HG02678 (cell line): Measurements from ENCODE around the gene MND1.

Experiments used
- ATAC-seq: cut with Tn5 transposase; IDR thresholded peaks from one replicate; pipeline ENCODE4 v1.9.1; 2021; ENCODE audit warnings: mild to moderate bottlenecking, moderate library complexity; ENCODE audit not compliant: unreplicated experiment

The MND1 gene

DNA sequence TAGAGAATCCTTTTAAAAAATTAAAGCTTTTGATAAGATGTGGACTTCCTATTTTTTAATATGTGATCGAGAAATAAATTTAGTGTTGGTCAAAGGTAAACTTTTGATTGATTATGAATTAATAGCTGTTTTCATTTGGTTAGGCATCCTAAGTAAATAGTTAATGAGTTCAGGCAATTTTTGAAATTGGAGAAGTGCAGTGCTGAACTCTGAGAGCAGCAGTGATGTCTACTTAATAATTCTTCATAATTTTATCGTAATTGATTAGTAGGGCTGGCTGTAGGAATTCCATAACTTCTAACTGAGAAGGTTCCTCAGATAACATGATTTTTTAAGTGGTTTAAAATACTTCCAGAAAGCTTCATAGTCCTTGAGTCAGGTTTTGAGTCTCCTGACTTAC lies 1.5 kb downstream of the MND1 start:
- ATAC-seq = no peak

DNA sequence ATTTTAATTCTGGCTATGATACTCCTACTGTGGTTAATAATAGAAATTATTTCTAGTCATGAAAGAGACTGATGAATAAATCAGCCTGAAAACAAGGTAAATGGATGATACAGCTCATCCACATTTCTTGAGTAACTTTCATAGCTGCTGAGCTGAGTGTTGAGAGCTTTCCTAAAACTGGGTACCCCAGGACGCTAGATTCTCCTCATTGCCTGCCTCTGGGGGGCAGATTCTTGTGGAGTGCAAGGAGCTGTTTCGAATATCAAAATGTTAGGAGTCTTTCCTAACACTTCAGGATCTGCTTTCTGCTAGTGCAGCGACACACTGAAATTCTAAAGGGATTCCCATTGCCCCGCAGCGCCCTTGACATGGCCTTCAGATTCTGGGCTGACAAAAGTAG lies 2.1 kb downstream of the MND1 start:
- ATAC-seq = no peak

DNA sequence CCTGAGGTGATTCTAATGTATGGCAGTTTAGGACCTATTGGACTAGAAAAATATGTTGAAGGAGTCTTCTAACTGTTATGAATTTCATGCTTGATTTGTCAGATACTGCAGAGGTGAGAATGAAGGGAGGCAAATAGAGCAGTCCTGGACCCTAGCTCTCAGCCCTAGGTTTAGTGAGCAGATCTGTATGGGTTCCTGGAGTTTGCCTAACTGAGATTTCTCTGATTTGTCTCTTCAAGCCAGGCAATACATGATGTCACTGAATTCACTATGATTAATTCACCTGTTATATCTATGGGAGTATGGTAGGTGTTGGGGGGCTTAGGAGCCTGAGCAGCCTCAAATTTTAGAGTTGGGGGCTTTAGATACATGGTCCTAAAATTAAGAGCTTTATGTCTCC lies 2.6 kb downstream of the MND1 start:
- ATAC-seq = no peak

DNA sequence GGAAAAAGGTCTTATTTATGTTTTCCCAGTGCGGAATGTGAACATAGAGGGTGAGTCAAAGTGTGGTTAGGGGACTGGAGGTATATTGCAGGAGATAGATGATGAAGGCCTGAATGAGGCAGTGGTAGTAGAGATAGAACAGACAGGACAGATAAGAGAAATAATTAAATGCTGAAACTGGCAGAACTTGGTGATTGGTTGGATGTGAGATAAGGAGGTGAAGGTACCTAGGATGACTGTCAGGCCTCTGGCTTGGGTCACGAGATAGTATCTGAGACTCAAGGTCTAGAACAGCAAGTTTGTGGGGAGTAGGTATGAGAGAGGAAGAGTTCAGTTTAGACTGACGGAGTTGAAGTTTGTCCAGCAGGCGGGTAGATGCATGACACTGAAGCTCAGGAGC lies 3.5 kb downstream of the MND1 start:
- no peak for ATAC-seq

DNA sequence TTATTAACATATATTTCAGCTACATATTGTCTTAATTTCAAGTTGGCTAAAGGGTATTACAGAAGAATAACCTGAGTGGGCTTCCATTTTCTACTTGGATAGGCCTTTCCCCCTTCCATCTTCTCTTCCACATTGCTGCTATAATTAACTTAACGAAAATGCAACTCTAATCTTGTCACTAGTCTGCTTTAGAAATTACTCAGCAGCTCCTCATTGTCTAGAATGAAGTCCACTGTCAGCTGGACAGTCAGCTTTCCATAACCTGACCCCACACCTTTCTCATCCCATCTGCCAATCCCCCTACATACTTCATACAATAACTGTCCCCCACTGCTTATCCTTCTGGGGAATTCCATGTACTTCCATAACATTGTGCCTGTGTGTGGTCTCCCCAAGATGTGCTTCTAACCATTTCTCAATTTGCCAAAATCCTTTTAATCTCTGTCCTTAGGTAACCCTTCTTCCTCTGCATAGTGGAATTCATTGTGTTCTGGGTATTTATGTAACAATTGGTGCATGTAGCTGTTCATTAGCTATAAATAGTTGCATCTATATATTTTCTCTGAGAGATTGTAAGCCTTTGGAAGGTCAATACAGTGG lies 4.8 kb downstream of the MND1 start:
- no peak for ATAC-seq

DNA sequence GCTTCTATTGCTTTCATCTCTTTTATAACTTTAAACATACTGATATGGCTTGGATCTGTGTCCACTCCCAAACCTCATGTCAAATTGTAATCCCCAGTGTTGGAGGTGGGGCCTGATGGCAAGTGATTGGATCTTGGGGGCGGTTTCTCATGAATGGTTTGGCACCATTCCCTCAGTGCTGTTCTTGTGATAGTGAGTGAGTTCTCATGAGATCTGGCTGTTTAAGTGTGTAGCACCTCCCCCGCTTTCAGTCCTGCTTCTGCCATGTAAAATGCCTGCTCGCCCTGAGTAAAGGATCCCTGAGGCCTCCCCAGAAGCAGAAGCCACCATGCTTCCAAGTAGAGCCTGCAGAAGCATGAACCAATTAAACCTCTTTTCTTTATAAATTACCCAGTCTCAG lies 17.7 kb downstream of the MND1 start:
- ATAC-seq = no peak

DNA sequence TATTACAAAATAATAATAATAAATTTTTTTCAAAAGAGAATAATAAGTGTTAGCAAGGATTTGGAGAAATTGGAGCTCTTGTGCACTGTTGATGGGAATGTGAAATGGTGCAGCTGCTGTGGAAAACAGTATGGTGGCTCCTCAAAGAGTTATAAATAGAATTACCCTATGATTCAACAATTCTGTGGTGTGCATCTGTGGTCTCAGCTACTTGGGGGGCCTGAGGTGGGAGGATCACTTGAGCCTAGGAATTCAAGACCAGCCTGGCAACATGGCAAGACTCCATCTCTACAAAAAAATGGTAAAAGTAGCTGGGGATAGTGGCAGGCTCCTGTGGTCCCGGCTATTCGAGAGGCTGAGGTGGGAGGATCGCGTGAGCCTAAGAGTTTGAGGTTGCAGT lies 19.6 kb downstream of the MND1 start:
- no peak for ATAC-seq

DNA sequence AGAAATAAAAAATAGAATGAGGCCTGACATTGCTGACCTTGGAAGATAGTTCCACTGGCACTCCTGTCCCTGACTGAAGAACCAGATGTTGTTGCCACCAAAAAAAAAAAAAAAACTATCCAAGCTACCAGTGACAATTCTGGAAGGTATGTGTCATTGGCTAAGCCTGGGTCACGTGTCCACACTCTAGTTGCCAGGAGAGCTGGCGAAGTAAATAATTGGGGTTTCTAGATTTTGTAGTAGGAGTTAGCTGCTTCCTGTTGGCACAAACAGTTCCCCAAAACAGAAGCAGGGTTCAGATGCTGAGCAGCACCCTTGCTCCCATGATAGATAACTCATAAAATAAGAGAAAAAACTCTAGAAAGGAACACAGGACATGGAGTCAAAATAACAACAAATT lies 20.5 kb downstream of the MND1 start:
- ATAC-seq = no peak

DNA sequence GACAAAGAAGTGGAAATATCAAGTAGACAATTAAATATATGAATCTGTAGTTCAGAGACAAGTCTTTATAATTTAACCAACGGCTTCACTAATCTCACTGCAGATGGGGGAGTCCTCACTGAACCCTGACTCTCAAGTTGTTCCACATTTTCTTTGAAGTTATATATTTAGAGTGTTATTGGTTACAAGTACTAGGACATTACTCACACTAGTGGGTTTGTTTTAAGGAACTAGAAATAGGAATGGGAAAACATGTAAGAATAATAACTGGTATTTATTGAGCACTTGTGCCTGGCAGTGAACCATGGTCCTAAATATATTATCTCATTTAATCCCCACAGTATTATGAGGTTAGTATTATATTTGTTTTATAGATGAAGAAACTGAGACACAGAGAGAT lies 22.0 kb downstream of the MND1 start:
- no peak for ATAC-seq

DNA sequence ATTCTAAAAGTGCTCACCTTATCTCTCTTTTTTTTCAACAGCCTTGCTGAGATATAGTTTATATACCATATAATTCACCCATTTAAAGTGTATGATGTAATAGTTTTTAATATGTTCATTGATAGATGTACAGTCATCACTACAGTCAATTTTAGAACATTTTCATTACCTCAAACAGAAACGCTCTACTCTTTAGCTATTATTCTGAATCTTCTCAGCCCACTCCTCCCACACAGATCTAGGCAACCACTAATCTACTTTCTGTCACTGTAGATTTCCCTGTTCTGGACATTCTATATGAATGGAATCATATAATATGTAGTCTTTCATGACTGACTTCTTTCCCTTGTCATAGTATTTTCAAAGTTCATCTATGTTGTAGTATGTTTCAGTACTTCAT lies 22.6 kb downstream of the MND1 start:
- ATAC-seq = no peak

DNA sequence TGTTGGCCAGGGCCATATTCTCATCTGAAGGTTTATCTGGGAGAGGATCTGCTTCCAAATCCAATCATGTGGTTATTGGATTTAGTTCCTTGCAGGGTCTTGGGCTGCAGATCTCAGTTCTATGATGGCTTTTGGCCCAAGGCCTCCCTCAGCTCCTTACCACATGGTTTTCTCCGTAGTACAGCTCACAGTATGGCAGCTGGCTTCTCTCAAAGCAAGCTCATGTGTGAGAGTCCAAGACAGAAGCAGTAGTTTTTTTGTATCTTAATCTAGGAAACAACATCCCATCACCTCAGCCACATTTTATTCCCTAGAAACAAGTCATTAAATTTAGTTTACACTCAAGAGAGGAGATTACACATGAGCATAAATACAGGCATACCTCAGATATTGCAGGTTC lies 24.5 kb downstream of the MND1 start:
- ATAC-seq = no peak

DNA sequence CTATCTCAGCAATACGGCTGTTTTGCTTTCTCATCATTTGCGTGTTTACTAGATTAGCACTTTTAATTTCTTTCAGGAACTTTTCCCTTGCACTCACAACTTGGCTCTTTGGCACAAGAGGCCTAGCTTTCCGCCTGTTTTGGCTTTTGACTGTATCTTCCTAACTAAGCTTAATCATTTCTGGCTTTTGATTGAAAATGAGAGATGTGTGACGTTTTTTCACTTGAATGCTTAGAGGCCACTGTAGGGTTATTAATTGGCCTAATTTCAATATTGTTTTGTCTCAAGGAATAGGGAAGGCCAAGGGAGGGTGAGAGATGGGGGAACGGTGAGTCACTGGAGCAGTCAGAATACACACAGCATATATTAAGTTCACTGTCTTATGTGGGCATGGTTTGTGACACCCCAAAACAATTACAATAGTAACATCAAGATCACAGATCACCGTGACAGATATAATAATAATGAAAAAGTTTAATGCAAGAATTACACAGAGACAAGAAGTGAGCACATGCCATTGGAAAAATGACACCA lies 27.3 kb downstream of the MND1 start:
- no peak for ATAC-seq

DNA sequence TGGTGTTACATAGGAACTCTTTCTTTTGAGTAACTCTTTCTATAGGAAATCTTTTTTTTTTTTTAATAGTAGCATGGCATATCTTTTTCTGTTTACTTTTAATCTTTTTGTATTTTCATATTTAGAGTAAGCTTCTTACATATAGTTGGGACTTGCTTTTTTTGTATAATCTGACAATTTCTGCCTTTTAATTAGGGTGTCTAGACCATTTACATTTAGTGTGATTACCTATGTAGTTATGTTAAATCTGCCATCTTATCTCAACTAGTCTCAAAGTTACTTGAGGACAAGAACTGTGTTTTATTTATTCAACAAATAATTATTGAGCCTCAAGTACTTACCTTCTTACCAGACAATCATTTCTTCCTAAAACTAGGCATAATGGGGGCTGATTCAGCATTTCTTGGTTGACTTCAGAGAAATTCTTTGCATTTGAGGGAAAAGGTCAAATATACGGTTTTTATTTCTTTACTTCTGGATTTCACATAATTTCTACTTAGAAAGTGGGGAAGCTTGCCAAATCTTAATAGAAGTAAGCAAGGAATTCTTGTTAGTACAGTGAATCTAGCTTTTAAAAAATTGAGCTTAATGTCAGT lies 28.6 kb downstream of the MND1 start:
- no peak for ATAC-seq

DNA sequence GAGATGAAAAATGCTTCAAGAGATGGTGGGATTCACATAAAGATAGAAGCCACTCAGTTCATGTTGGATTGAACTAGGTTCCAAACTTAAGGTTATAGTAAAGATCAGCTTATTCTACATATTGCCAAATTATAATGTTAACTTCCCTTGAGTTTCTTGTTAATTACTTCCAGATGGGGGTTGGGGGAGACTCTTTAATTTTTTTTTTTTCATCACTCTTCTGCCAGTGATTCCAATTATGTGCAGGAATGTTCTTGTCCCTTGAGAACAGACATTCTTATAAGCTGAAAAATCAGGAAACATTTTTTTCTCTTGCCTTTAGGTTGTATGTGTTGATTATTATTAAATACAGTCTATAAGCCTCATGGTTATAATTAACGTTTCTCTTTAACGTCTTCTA lies 30.0 kb downstream of the MND1 start:
- ATAC-seq = no peak

DNA sequence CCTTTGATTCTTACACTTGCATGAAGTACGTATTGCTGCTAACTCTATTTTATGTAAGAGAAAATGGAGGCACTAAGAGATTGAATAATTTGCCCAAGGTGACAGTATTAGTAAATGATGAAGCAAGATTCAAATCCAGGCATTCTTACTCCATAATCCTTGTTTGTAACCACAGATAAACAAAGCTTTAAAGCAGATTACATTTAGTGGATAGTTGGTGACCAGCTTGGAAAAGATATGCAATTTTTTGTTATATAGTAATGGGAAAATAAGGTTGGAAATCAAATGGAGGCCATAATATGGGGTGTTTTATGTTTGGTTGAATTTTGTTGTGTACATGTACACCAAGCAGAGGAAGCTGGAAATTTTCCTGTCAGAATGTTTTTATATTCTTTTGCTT lies 30.8 kb downstream of the MND1 start:
- ATAC-seq = no peak

DNA sequence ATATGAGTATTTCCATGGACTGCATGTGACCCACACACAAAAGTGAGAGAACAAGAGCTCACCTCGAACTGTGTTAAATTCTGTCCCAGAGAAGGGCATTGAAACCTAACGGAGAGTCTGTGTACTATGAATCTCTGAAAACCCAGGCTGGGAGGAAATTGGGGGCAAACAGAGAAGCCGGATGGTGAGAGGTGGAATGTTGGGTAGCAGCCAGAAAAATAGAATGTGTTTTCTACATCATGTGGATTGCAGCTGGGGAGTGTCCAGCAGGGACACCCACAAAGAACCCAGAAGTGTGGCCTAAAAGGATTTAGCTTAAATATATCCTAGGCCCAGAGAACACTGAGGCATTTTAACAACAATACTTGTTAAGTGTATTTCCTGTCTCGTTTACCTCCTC lies 38.6 kb downstream of the MND1 start:
- no peak for ATAC-seq

DNA sequence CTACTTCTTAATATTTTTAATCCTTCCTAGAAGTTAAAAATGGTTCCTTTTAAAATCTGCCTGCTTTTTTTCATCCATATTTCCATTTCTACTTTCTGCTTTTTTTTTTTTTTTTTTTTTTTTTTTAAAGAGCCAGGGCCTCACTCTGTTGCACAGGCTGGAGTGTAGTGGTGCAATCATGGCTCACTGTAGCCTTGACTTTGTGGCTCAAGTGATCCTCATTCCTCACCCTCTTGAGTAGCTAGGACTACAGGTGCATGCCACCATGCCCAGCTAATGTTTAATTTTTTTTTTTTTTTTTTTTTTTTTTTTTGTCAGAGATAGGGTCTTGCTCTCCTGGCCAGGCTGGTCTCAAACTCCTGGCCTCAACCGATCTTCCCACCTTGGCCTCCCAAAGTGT lies 39.7 kb downstream of the MND1 start:
- ATAC-seq = no peak

DNA sequence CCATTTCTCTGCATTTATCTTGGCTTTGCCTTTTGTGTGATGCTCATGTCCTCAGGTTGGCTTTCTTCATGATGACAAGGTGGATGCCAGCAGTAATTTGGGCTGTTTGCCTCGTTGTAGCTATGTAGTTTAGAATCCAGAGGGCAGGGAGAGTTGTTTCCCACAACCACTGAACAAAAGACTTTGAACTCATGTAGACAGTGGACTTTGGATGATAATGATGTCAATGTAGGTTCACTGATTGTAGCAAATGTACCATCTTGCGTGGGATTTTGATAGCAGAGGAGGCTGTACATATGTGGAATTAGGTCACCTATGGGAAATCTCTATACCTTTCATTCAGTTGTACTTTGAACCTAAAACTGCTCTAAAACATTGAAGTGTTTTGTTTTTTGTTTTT lies 41.3 kb downstream of the MND1 start:
- ATAC-seq = no peak

DNA sequence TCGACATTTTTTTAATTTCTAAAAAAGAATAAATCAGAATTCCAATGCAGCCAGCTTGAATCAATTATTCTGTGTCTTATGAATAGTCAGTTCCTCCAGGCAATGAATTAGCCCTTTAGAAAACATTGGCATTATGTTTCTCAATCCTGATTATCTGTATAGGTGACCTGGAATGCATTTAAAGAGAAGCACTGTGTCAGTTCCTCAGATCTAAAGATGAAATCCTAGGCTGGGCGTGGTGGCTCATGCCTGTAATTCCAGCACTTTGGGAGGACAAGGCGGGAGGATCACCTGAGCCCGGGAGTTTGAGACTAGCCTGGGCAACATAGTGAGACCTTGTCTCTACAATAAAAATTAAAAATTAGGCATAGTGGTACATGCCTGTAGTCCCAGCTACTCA lies 43.5 kb downstream of the MND1 start:
- ATAC-seq = no peak

DNA sequence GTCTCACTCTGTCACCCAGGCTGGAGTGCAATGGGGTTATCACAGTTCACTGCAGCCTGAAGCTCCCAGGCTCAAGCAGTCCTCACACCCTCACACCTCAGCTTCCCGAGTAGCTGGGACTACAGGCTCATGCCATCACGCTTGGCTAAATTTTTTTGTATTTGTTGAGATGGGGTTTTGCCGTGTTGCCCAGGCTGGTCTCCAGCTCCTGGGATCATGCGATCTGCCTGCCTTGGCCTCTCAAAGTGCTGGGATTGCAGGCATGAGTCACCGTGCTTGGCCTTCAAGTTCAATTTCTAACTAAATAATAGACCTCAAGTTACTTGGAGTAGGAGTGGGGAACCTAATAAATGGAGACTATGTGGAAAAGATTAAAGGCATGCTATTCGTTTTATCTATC lies 48.9 kb downstream of the MND1 start:
- ATAC-seq = no peak

DNA sequence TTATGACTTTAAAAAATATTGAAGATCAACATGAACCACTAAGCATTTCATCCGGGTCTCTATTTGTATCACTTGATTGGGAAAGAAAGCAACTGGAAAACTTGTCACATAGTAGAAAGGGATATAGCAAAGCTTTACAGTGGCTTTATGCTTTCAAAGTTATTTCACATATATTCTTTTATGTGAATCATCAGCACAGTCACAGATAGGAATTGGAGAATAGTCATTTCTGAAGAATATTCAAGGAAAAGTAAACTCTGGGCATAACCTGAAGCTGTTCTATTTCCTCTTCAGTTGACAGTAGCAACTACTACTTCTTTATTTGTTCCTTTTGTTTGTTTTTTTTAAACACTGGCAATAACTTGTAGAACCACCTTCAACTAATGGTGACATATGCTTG lies 50.5 kb downstream of the MND1 start:
- no peak for ATAC-seq

DNA sequence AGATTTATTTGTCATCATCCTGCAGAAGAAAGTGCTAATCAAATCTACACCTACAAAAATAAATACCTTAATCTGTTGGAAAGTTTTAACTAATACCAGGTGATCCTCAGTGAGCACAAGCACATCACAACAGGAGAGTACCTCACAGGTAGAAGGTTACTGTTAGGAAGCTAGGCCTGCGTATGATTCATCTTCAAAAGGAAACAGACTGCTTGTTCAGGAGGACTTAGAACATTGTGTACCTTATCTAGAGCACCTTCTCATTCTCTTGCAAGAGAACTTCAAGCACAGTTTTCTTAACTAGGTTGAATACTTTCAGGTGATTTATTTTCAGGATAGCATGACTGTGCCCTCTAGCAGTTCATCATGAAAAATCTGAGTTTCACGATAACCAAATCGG lies 54.2 kb downstream of the MND1 start:
- ATAC-seq = no peak

DNA sequence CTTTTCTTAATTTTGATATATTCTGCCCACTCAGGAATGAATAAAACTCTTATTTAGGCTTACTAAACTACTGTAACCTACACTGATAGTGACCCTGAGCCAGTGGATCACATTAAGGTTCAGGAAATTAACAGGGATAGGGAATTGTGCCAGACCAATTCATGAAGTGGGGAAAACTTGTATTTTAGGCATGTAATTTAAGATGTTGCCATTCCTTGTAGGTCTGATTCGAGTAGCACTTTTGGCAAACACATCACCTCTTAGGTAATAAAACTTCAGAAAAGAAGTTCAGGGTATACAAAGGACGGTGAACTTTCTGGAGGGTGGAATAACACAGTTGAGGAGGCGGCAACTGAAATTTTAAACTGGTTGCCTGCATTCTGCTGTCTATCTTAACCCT lies 54.9 kb downstream of the MND1 start:
- no peak for ATAC-seq
